CD4-positive, alpha-beta T cell (primary cell): ENCODE results near the gene SULF2. TPM values are rescaled to one million over a fixed set of nuclear protein-coding genes. Genes with fewer than 3 reads are reported as not detected.

Source experiments
- ATAC-seq: fragments of 200-7000 bp; cut with Tn5 transposase; one replicate; pipeline ENCODE4 v1.10.0; 2022; ENCODE audit warnings: mild to moderate bottlenecking; ENCODE audit not compliant: poor library complexity
- CTCF ChIA-PET: fragments of 350-600 bp; sonication (Branson Sonifier 250); formaldehyde crosslinking; loops from one replicate; lab custom pipeline; 2021; ENCODE audit warnings: antibody characterized with exemption, inconsistent platforms; lab: Charles Lee
- POLR2A ChIA-PET: fragments of 350-600 bp; sonication (Branson Sonifier 250); formaldehyde crosslinking; loops from one replicate; lab custom pipeline; 2021; ENCODE audit warnings: antibody characterized with exemption, inconsistent platforms; lab: Charles Lee
- DNase-seq, 14 experiments: peaks; one replicate each; pipeline ENCODE4 v3.0.0-alpha.2; 2013 to 2020; ENCODE audit warnings: mixed read lengths in 2 of 14
- H3K27ac ChIP-seq, 2 donors: one replicate each; pipeline versions ENCODE4 v1.5.1 to v1.7.0; 2013; ENCODE audit warnings: low read length in 2 of 2, low read depth in 1 of 2, mild to moderate bottlenecking in 1 of 2
- H3K27me3 ChIP-seq, 2 experiments: 1 replicate in 1 of 2; 2 replicates in 1 of 2; pipeline versions ENCODE4 v1.6.1 to v1.7.0; 2013; ENCODE audit warnings: low read length in 2 of 2, control low read depth in 1 of 2, mild to moderate bottlenecking in 1 of 2, moderate library complexity in 1 of 2; ENCODE audit not compliant: insufficient read depth in 2 of 2, control insufficient read depth in 1 of 2
- H3K36me3 ChIP-seq: one replicate; pipeline ENCODE4 v1.6.1; 2013; ENCODE audit warnings: low read length, control low read depth; ENCODE audit not compliant: insufficient read depth
- H3K4me1 ChIP-seq: one replicate; pipeline ENCODE4 v1.6.1; 2013; ENCODE audit warnings: low read length, control low read depth; ENCODE audit not compliant: insufficient read depth
- H3K4me3 ChIP-seq: one replicate; pipeline ENCODE4 v1.5.1; 2013; ENCODE audit warnings: mild to moderate bottlenecking, low read length, moderate library complexity
- H3K9me3 ChIP-seq, 2 experiments: 1 replicate in 1 of 2; 2 replicates in 1 of 2; pipeline versions ENCODE4 v1.6.1 to v1.7.0; 2013; ENCODE audit warnings: low read length in 2 of 2, mild to moderate bottlenecking in 2 of 2, control low read depth in 1 of 2, moderate library complexity in 1 of 2; ENCODE audit not compliant: control insufficient read depth in 1 of 2, insufficient read depth in 1 of 2
- H3K27ac Mint-ChIP-seq: one replicate; pipeline ENCODE4 v1.8.0; 2020; ENCODE audit warnings: mixed read lengths
- H3K27me3 Mint-ChIP-seq: one replicate; pipeline ENCODE4 v1.8.0; 2021; ENCODE audit warnings: mixed read lengths
- H3K36me3 Mint-ChIP-seq: one replicate; pipeline ENCODE4 v1.8.0; 2021; ENCODE audit warnings: low read depth, mixed read lengths
- H3K4me1 Mint-ChIP-seq: one replicate; pipeline ENCODE4 v1.8.0; 2021; ENCODE audit warnings: low read depth, mixed read lengths
- H3K4me3 Mint-ChIP-seq: one replicate; pipeline ENCODE4 v1.8.0; 2020; ENCODE audit warnings: mild to moderate bottlenecking, mixed read lengths
- H3K9me3 Mint-ChIP-seq: one replicate; pipeline ENCODE4 v1.8.0; 2020; ENCODE audit warnings: mixed read lengths
- CTCF ChIP-seq: fragments of 200-600 bp; IDR thresholded peaks from one replicate; pipeline ENCODE4 v1.8.0; 2022; ENCODE audit warnings: antibody characterized with exemption, mild to moderate bottlenecking
- intact Hi-C, 2 experiments: fragments of 100-400 bp; cut with DNase I in 1 of 2; cut with micrococcal nuclease in 1 of 2; formaldehyde crosslinking; loops; one replicate each; pipeline versions ENCODE4 v1.15.1 to v1.9.0; 2023 to 2025; cut with DNase I, micrococcal nuclease
- total RNA-seq, 174 experiments: library from RNA in 2 of 174; stranded (reverse) in 2 of 174; gene quantifications; one replicate each; pipeline ENCODE4 v1.2.3 and lab custom pipeline; 2021 to 2026

Gene SULF2
- total RNA-seq, 2 experiments from 2014 or later = 1.5 to 2.8 TPM

GRCh38 chr20:47775039-47775438 lies 10.2 kb downstream of the SULF2 start:
- intact Hi-C loops = no loop called here
- no peaks in the 10 kb centered on the region for H3K36me3 ChIP-seq
- no peak overlapping the region for H3K4me3 Mint-ChIP-seq
- H3K4me1 Mint-ChIP-seq = no peaks in the 10 kb centered on the region
- no peak overlapping the region for H3K27ac Mint-ChIP-seq
- TF ChIP-seq CTCF = no peak
- no peaks in the 10 kb centered on the region for H3K9me3 Mint-ChIP-seq
- ATAC-seq = no peak
- H3K27me3 Mint-ChIP-seq = peaks cover 8% of the 10 kb centered on the region
- H3K4me1 ChIP-seq = no peaks in the 10 kb centered on the region
- CTCF ChIA-PET = interaction anchor here (0.5 kb wide), 1 partner anchor 21 kb away, joined by 3 read pairs; no protein-coding TSS in a partner anchor
- H3K9me3 ChIP-seq = peaks cover 0 to 22% of the 10 kb centered on the region in 2 experiments
- H3K27me3 ChIP-seq = peaks cover 0 to 6% of the 10 kb centered on the region in 2 experiments
- no peak overlapping the region for H3K4me3 ChIP-seq
- no peak overlapping the region for H3K27ac ChIP-seq
- no peaks in the 10 kb centered on the region for H3K36me3 Mint-ChIP-seq
- no peak for DNase-seq
- POLR2A ChIA-PET = no interaction called here

- peaks cover 0 to 22% of the 10 kb centered on the region in 2 experiments for H3K9me3 ChIP-seq
- H3K4me1 ChIP-seq = no peaks in the 10 kb centered on the region
- Mint-ChIP-seq H3K27ac (no peak overlapping the region), H3K9me3 (no peaks in the 10 kb centered on the region), H3K4me3 (no peak overlapping the region), H3K36me3 (no peaks in the 10 kb centered on the region), H3K27me3 (peaks cover 8% of the 10 kb centered on the region), H3K4me1 (no peaks in the 10 kb centered on the region)
- DNase-seq (no peak), ATAC-seq (no peak)
- H3K27ac ChIP-seq = no peak overlapping the region
- peaks cover 0 to 6% of the 10 kb centered on the region in 2 experiments for H3K27me3 ChIP-seq
- no peak overlapping the region for H3K4me3 ChIP-seq
- CTCF ChIA-PET = no interaction called here
- POLR2A ChIA-PET = no interaction called here
- TF ChIP-seq CTCF = no peak
- intact Hi-C loops = no loop called here
- H3K36me3 ChIP-seq = no peaks in the 10 kb centered on the region
These were observed 11.0 kb downstream of the SULF2 start for GRCh38 chr20:47774131-47774777.

GRCh38 chr20:47773371-47773786 lies 11.9 kb downstream of the SULF2 start:
- no peaks in the 10 kb centered on the region for H3K9me3 Mint-ChIP-seq
- CTCF ChIA-PET = no interaction called here
- peaks cover 0 to 6% of the 10 kb centered on the region in 2 experiments for H3K27me3 ChIP-seq
- POLR2A ChIA-PET = no interaction called here
- peaks cover 8% of the 10 kb centered on the region for H3K27me3 Mint-ChIP-seq
- no peak overlapping the region for H3K4me3 Mint-ChIP-seq
- no peaks in the 10 kb centered on the region for H3K36me3 Mint-ChIP-seq
- TF ChIP-seq CTCF = no peak
- H3K4me1 Mint-ChIP-seq = no peaks in the 10 kb centered on the region
- H3K27ac ChIP-seq = no peak overlapping the region
- no peak overlapping the region for H3K27ac Mint-ChIP-seq
- intact Hi-C loops = no loop called here
- DNase-seq = no peak
- H3K9me3 ChIP-seq = peaks cover 0 to 22% of the 10 kb centered on the region in 2 experiments
- no peak overlapping the region for H3K4me3 ChIP-seq
- H3K4me1 ChIP-seq = no peaks in the 10 kb centered on the region
- H3K36me3 ChIP-seq = no peaks in the 10 kb centered on the region
- no peak for ATAC-seq
